Lower leg skin (tissue), 4 donors: Measurements from ENCODE around the gene ASXL1. TPM values are rescaled to one million over a fixed set of nuclear protein-coding genes. Genes with fewer than 3 reads are reported as not detected.

Experiments used
- DNase-seq, 2 donors: peaks; one replicate each; pipeline ENCODE4 v3.0.0-alpha.2; 2019; ENCODE audit warnings: low spot score in 2 of 2
- H3K4me3 ChIP-seq: fragments of 200-600 bp; sonication (generic); 2 replicates; pipeline ENCODE4 v1.5.1; 2017; ENCODE audit warnings: mild to moderate bottlenecking, low read depth; ENCODE audit not compliant: poor library complexity, severe bottlenecking
- CTCF ChIP-seq, 3 donors: fragments of 450-650 bp; IDR thresholded peaks; one replicate each; pipeline ENCODE4 v1.5.1; 2016; ENCODE audit warnings: antibody characterized with exemption in 3 of 3, mild to moderate bottlenecking in 3 of 3, moderate library complexity in 2 of 3
- POLR2A ChIP-seq, 2 donors: fragments of 450-650 bp; IDR thresholded peaks; one replicate each; pipeline ENCODE4 v1.6.1; 2016 to 2017; ENCODE audit warnings: antibody characterized with exemption in 2 of 2, mild to moderate bottlenecking in 1 of 2, moderate library complexity in 1 of 2
- whole genome bisulfite sequencing, 2 donors: methylation state at CpG; one replicate each; pipeline ENCODE4 v1.1.5; 2018; 5-methylcytosine and 5-hydroxymethylcytosine counted together
- intact Hi-C: fragments of 100-400 bp; cut with DNase I; formaldehyde crosslinking; loops from one replicate; pipeline ENCODE4 v1.15.0; 2023; ENCODE audit warnings: low total_unique reads
- total RNA-seq, 4 donors: library from RNA; depleted of rRNA; stranded (reverse); fragments of >200 nt; gene quantifications; one replicate each; pipeline ENCODE4 v1.1.0, GENCODE V29; 2016

Gene ASXL1
- total RNA-seq, 4 donors from 2014 or later, result 29.1 to 84.8 (median 32.6) TPM

- TF ChIP-seq CTCF (IDR thresholded peaks at IDR 0.05) (no peak), POLR2A (IDR thresholded peaks at IDR 0.05) (no peak)
- intact Hi-C loops, result no loop called here
- no peak overlapping the region for H3K4me3 ChIP-seq
- WGBS, 2 donors, result 89 to 92% methylated on average over 2 of the region's 2 CpGs
- no peak for DNase-seq
Observed at GRCh38 chr20:32411955-32412706, 54.0 kb downstream of the ASXL1 start.

- no peak overlapping the region for H3K4me3 ChIP-seq
- WGBS, 2 donors, result 79 to 90% methylated on average over 2 of the region's 2 CpGs
- intact Hi-C loops, result no loop called here
- no peak for DNase-seq
- no peak for TF ChIP-seq CTCF (IDR thresholded peaks at IDR 0.05)
- TF ChIP-seq POLR2A (IDR thresholded peaks at IDR 0.05), result no peak
Observed at GRCh38 chr20:32415494-32415893, 57.4 kb downstream of the ASXL1 start.

- DNase-seq, result no peak
- TF ChIP-seq POLR2A (IDR thresholded peaks at IDR 0.05), result no peak
- TF ChIP-seq CTCF (IDR thresholded peaks at IDR 0.05), result no peak
- intact Hi-C loops, result no loop called here
- 81 to 84% methylated on average over 2 of the region's 2 CpGs for WGBS, 2 donors
- no peak overlapping the region for H3K4me3 ChIP-seq
Observed at GRCh38 chr20:32416206-32416605, 58.1 kb downstream of the ASXL1 start.

GRCh38 chr20:32418376-32418775 is 60.2 kb downstream of the ASXL1 start:
- no peak for DNase-seq
- H3K4me3 ChIP-seq, result no peak overlapping the region
- WGBS, 2 donors, result 80 to 94% methylated on average over 2 of the region's 2 CpGs
- intact Hi-C loops, result no loop called here
- no peak for TF ChIP-seq CTCF (IDR thresholded peaks at IDR 0.05)
- no peak for TF ChIP-seq POLR2A (IDR thresholded peaks at IDR 0.05)

- no peak for TF ChIP-seq POLR2A (IDR thresholded peaks at IDR 0.05)
- no peak for TF ChIP-seq CTCF (IDR thresholded peaks at IDR 0.05)
- no peak overlapping the region for H3K4me3 ChIP-seq
- DNase-seq, result no peak
- WGBS, 2 donors, result 67 to 75% methylated on average over 2 of the region's 2 CpGs
- intact Hi-C loops, result no loop called here
Observed at GRCh38 chr20:32421290-32421689, 63.2 kb downstream of the ASXL1 start.

GRCh38 chr20:32427996-32428395 is 69.9 kb downstream of the ASXL1 start:
- no peak overlapping the region for H3K4me3 ChIP-seq
- WGBS, 2 donors, result 86 to 93% methylated on average over 6 of the region's 6 CpGs
- TF ChIP-seq POLR2A (IDR thresholded peaks at IDR 0.05), result no peak
- TF ChIP-seq CTCF (IDR thresholded peaks at IDR 0.05), result no peak
- peak in 1 of 2 donors; percentile 42 for DNase-seq
- intact Hi-C loops, result no loop called here
